ENCODE results near the gene INTS11. TPM values are rescaled to one million over a fixed set of nuclear protein-coding genes. Genes with fewer than 3 reads are reported as not detected.
A peak's percentile ranks its signal among the peaks of the same experiment; 100 is the strongest.

INTS11 gene
- total and polyA plus RNA-seq, 4 experiments from 2014 or later = 68.3 to 173 (median 117) TPM

GRCh38 chr1:1361233-1361981, 36.9 kb upstream of the INTS11 start:
- no peaks in the 10 kb centered on the region for H3K36me3 Mint-ChIP-seq
- H3K36me3 ChIP-seq (ENCODE audit: insufficient read depth, low read length) = no peaks in the 10 kb centered on the region
- H3K27me3 Mint-ChIP-seq = peaks cover 2 to 6% of the 10 kb centered on the region in 2 donors
- H3K9me3 ChIP-seq (ENCODE audit: control insufficient read depth in 1 of 2, low read length in 2 of 2) = no peaks in the 10 kb centered on the region
- peaks cover 6 to 10% (median 7%) of the 10 kb centered on the region in 4 donors for H3K4me1 Mint-ChIP-seq
- POLR2A ChIA-PET (ENCODE audit: partially characterized antibody) = no interaction called here
- no peak for DNase-seq
- no peak overlapping the region for H3K27ac ChIP-seq (ENCODE audit: low read depth, low read length)
- CTCF ChIA-PET (ENCODE audit: partially characterized antibody) = no interaction called here
- no peak overlapping the region for H3K27ac Mint-ChIP-seq
- H3K4me3 ChIP-seq (ENCODE audit: low read length in 2 of 2) = no peak overlapping the region
- no peaks in the 10 kb centered on the region for H3K9me3 Mint-ChIP-seq
- H3K4me1 ChIP-seq (ENCODE audit: insufficient read depth, low read length) = peaks cover 13% of the 10 kb centered on the region
- intact Hi-C loops (cut with micrococcal nuclease) = no loop called here
- H3K4me3 Mint-ChIP-seq = no peak overlapping the region
- H3K27me3 ChIP-seq (ENCODE audit: insufficient read depth, low read length) = no peaks in the 10 kb centered on the region

- H3K9me3 Mint-ChIP-seq = no peaks in the 10 kb centered on the region
Observed at GRCh38 chr1:1360506-1361169, 36.2 kb upstream of the INTS11 start.

DNA sequence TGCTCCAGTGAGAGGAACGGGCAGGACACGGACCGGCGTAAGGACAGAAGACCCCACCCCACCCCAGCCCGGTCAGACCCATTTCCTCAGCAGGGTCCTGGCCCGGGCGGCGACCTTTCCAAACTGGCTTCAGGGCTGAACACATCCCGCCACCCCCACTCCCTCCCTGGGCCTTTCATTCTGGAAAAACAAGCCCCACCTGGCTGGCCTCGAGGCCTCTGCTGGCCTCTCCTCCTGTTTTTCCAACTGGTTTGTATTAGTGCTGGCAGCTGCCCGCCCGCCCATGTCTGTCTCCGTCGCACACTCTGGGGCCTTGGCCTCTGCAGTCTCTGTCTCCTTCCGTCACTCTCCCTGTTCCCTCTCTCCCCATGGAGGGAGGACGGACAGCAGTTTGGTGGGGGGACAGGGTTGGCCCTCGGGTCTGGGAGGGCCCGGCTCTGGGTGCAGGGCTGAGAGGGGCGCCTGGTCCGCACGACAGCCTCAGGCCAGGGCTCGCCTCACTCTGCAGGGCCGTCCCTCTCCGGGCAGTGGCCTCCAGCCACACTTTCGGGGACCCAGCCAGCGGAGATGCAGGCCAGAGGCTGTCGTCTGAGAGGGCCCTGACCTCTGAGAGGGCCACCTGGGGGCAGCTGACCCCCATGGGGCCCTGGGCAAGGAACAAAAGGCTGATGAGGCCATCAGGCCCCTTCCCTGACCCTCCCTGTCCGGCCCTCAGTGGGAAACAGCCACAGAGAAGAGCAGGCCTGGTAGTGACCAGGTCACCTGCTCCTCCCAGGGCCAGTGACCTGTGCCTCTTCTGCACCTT, 35.4 kb upstream of the INTS11 start:
- Histone ChIP-seq H3K9me3 (ENCODE audit: control insufficient read depth in 1 of 2, low read length in 2 of 2) (no peaks in the 10 kb centered on the region), H3K4me3 (ENCODE audit: low read length in 2 of 2) (no peak overlapping the region), H3K27me3 (ENCODE audit: insufficient read depth, low read length) (no peaks in the 10 kb centered on the region), H3K27ac (ENCODE audit: low read depth, low read length) (no peak overlapping the region), H3K36me3 (ENCODE audit: insufficient read depth, low read length) (no peaks in the 10 kb centered on the region), H3K4me1 (ENCODE audit: insufficient read depth, low read length) (peaks cover 13% of the 10 kb centered on the region)
- CTCF ChIA-PET (ENCODE audit: partially characterized antibody) = no interaction called here
- Mint-ChIP-seq H3K36me3 (no peaks in the 10 kb centered on the region), H3K27ac (no peak overlapping the region), H3K4me1 (peaks cover 6 to 10% (median 7%) of the 10 kb centered on the region in 4 donors), H3K4me3 (peak overlapping the region in 1 of 8 donors; percentile 61), H3K9me3 (no peaks in the 10 kb centered on the region), H3K27me3 (peaks cover 2 to 6% of the 10 kb centered on the region in 2 donors)
- DNase-seq = no peak
- intact Hi-C loops (cut with micrococcal nuclease) = no loop called here
- POLR2A ChIA-PET (ENCODE audit: partially characterized antibody) = no interaction called here

More at GRCh38 chr1:1360506-1361169, 36.2 kb upstream of the INTS11 start:
- Histone ChIP-seq H3K27ac (ENCODE audit: low read depth, low read length) (no peak overlapping the region), H3K27me3 (ENCODE audit: insufficient read depth, low read length) (no peaks in the 10 kb centered on the region), H3K36me3 (ENCODE audit: insufficient read depth, low read length) (no peaks in the 10 kb centered on the region), H3K4me3 (ENCODE audit: low read length in 2 of 2) (no peak overlapping the region), H3K9me3 (ENCODE audit: control insufficient read depth in 1 of 2, low read length in 2 of 2) (no peaks in the 10 kb centered on the region), H3K4me1 (ENCODE audit: insufficient read depth, low read length) (peaks cover 13% of the 10 kb centered on the region)
- H3K4me1 Mint-ChIP-seq = peaks cover 6 to 10% (median 7%) of the 10 kb centered on the region in 4 donors
- H3K4me3 Mint-ChIP-seq = peak overlapping the region in 1 of 8 donors; percentile 42
- ChIA-PET POLR2A (ENCODE audit: partially characterized antibody) (no interaction called here), CTCF (ENCODE audit: partially characterized antibody) (no interaction called here)
- intact Hi-C loops (cut with micrococcal nuclease) = no loop called here
- no peaks in the 10 kb centered on the region for H3K36me3 Mint-ChIP-seq
- H3K27ac Mint-ChIP-seq = peak overlapping the region in 1 of 7 donors; percentile 3
- peaks cover 2 to 6% of the 10 kb centered on the region in 2 donors for H3K27me3 Mint-ChIP-seq
- no peak for DNase-seq

- POLR2A ChIA-PET (ENCODE audit: partially characterized antibody) = interaction anchor here (0.6 kb wide), 1 partner anchor 13 kb away, joined by 3 read pairs; no protein-coding TSS in a partner anchor
Observed at GRCh38 chr1:1359308-1359663, 34.8 kb upstream of the INTS11 start.

DNA sequence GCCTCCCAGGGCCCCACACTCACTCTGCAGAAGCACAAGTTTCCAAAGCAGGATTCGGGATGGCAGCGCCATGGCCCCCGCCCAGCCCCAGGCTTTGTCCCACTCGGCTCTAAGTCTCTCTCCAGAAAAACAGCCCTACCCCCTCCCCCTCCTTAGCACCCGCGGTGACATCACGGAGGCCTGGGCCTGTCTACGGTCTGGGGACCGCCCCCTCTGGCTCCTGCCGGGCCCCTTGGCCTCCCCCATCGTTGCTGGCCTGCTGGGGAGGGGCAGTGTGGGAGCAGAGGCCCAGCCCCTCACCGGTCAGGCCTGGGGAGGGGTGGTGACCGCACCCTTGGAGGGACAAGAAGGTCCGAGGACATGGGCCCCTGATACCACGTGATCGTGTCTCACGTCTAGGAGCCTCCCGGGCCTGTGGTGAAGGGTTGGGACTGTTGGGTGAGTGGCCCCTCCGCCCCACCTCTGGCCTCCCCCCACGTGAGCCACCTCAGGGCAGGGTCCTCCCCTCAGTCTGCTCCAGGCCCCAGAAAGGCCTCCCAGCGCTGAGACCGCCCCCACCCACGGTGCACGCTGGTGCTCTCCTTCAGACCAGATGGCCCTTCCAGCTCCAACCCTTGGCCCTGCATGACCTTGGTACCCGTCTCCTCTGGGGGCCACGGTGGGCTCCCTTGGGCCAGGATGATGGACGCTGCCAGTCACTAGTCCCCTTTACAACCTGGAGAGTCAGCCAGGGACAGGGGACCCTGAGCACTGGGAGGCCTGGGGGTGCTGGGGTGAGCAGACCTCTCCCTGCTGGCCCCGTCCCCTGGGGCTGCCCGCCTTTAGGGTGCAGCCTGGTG, 34.2 kb upstream of the INTS11 start, which contains the start of gene MXRA8:
TSS of gene MXRA8 (minus strand) at position 123 of the 839 bp plus-strand sequence. CDS start at position 72, 51 bp downstream.
- Histone ChIP-seq H3K27me3 (ENCODE audit: insufficient read depth, low read length) (no peaks in the 10 kb centered on the region), H3K36me3 (ENCODE audit: insufficient read depth, low read length) (no peaks in the 10 kb centered on the region), H3K4me1 (ENCODE audit: insufficient read depth, low read length) (peaks cover 23% of the 10 kb centered on the region), H3K4me3 (ENCODE audit: low read length in 2 of 2) (no peak within 1 kb of the TSS), H3K9me3 (ENCODE audit: control insufficient read depth in 1 of 2, low read length in 2 of 2) (no peaks in the 10 kb centered on the region), H3K27ac (ENCODE audit: low read depth, low read length) (no peak within 1 kb of the TSS)
- peaks cover 3 to 8% of the 10 kb centered on the region in 2 donors for H3K27me3 Mint-ChIP-seq
- intact Hi-C loops (cut with micrococcal nuclease) = no loop called here
- H3K4me1 Mint-ChIP-seq = peaks cover 6 to 14% (median 8%) of the 10 kb centered on the region in 4 donors
- H3K36me3 Mint-ChIP-seq = no peaks in the 10 kb centered on the region
- H3K4me3 Mint-ChIP-seq = peak within 1 kb of the TSS in 5 of 8 donors; percentile 16 to 61 (median 38)
- DNase-seq = no peak
- no peaks in the 10 kb centered on the region for H3K9me3 Mint-ChIP-seq
- CTCF ChIA-PET (ENCODE audit: partially characterized antibody) = no interaction called here
- POLR2A ChIA-PET (ENCODE audit: partially characterized antibody) = interaction anchor here (0.6 kb wide), 1 partner anchor 13 kb away, joined by 3 read pairs; no protein-coding TSS in a partner anchor
- peak within 1 kb of the TSS in 5 of 7 donors; percentile 11 to 70 (median 29) for H3K27ac Mint-ChIP-seq

More at GRCh38 chr1:1359308-1359663, 34.8 kb upstream of the INTS11 start:
- DNase-seq = no peak
- Histone ChIP-seq H3K4me3 (ENCODE audit: low read length in 2 of 2) (no peak overlapping the region), H3K36me3 (ENCODE audit: insufficient read depth, low read length) (no peaks in the 10 kb centered on the region), H3K27ac (ENCODE audit: low read depth, low read length) (no peak overlapping the region), H3K27me3 (ENCODE audit: insufficient read depth, low read length) (no peaks in the 10 kb centered on the region), H3K9me3 (ENCODE audit: control insufficient read depth in 1 of 2, low read length in 2 of 2) (no peaks in the 10 kb centered on the region), H3K4me1 (ENCODE audit: insufficient read depth, low read length) (peaks cover 17% of the 10 kb centered on the region)
- H3K4me1 Mint-ChIP-seq = peaks cover 6 to 10% (median 7%) of the 10 kb centered on the region in 4 donors
- H3K27me3 Mint-ChIP-seq = peaks cover 3 to 6% of the 10 kb centered on the region in 2 donors
- CTCF ChIA-PET (ENCODE audit: partially characterized antibody) = no interaction called here
- intact Hi-C loops (cut with micrococcal nuclease) = no loop called here
- H3K27ac Mint-ChIP-seq = peak overlapping the region in 3 of 7 donors; percentile 11 to 70 (median 42)
- H3K9me3 Mint-ChIP-seq = no peaks in the 10 kb centered on the region
- H3K36me3 Mint-ChIP-seq = no peaks in the 10 kb centered on the region
- peak overlapping the region in 4 of 8 donors; percentile 16 to 61 (median 41) for H3K4me3 Mint-ChIP-seq

DNA sequence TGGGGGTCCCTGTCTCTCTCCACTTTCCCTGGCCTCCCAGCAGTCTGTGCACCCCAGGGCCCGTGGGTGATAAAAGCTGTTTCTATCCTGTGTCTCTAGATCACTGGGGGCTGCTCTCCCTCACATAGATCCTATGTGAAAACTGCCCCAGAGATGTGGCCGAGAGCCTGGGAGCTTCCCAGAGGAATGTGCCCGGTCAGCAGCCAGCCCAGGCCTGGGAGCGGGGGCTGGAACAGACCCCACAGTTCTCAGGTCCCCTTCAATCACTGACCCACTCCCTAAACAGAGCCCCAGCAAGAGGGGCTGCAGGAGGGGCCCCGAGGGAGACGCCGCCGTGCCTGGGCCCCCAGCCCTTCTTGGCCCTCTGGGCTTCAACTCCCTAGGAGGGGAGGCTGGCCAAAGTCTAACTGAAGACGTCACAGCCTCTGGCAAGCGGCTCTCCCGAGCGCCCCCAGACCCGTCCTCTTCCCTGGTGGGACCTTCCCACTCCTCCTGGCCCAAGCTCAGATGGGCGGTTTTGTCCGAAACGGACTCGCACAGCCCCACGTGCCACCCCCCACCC, 33.5 kb upstream of the INTS11 start:
- DNase-seq = no peak
- Histone ChIP-seq H3K36me3 (ENCODE audit: insufficient read depth, low read length) (no peaks in the 10 kb centered on the region), H3K4me1 (ENCODE audit: insufficient read depth, low read length) (peaks cover 26% of the 10 kb centered on the region), H3K4me3 (ENCODE audit: low read length in 2 of 2) (no peak overlapping the region), H3K9me3 (ENCODE audit: control insufficient read depth in 1 of 2, low read length in 2 of 2) (no peaks in the 10 kb centered on the region), H3K27ac (ENCODE audit: low read depth, low read length) (no peak overlapping the region), H3K27me3 (ENCODE audit: insufficient read depth, low read length) (no peaks in the 10 kb centered on the region)
- ChIA-PET POLR2A (ENCODE audit: partially characterized antibody) (no interaction called here), CTCF (ENCODE audit: partially characterized antibody) (no interaction called here)
- intact Hi-C loops (cut with micrococcal nuclease) = no loop called here
- Mint-ChIP-seq H3K27ac (peak overlapping the region in 1 of 7 donors; percentile 17), H3K4me3 (peak overlapping the region in 1 of 8 donors; percentile 21), H3K9me3 (peaks cover 0 to 2% (median 0%) of the 10 kb centered on the region in 8 donors), H3K36me3 (no peaks in the 10 kb centered on the region), H3K4me1 (peaks cover 6 to 15% (median 8%) of the 10 kb centered on the region in 4 donors), H3K27me3 (peaks cover 3 to 8% of the 10 kb centered on the region in 2 donors)
